Naive thymus-derived CD4-positive, alpha-beta T cell (primary cell): ENCODE data around the gene VSTM2A. TPM values are rescaled to one million over a fixed set of nuclear protein-coding genes. Genes with fewer than 3 reads are reported as not detected.

ENCODE experiments used
- ATAC-seq: fragments of 150-1000 bp; cut with Tn5 transposase; 2 replicates; pipeline ENCODE4 v1.10.0; 2021; ENCODE audit warnings: mild to moderate bottlenecking, moderate library complexity
- CTCF ChIA-PET: fragments of 350-600 bp; sonication (Branson Sonifier 250); formaldehyde crosslinking; loops from one replicate; lab custom pipeline; 2021; ENCODE audit warnings: antibody characterized with exemption; lab: Charles Lee
- POLR2A ChIA-PET: fragments of 350-600 bp; sonication (Branson Sonifier 250); formaldehyde crosslinking; loops from one replicate; lab custom pipeline; 2021; ENCODE audit warnings: antibody characterized with exemption, inconsistent platforms; lab: Charles Lee
- DNase-seq, 9 donors: peaks; one replicate each; pipeline versions ENCODE4 v3.0.0 to v3.0.0-alpha.2; 2020 to 2022; ENCODE audit warnings: mixed read lengths in 1 of 9
- H3K27ac ChIP-seq: one replicate; pipeline ENCODE4 v1.7.0; 2013; ENCODE audit warnings: mild to moderate bottlenecking, low read depth, low read length, moderate library complexity
- H3K27me3 ChIP-seq, 2 donors: one replicate each; pipeline ENCODE4 v1.7.0; 2013; ENCODE audit warnings: low read length in 2 of 2, mild to moderate bottlenecking in 2 of 2, moderate library complexity in 2 of 2; ENCODE audit not compliant: control insufficient read depth in 2 of 2, insufficient read depth in 2 of 2
- H3K36me3 ChIP-seq, 3 experiments: 1 replicate in 2 of 3; 2 replicates in 1 of 3; pipeline ENCODE4 v1.7.0; 2013; ENCODE audit warnings: low read length in 3 of 3, mild to moderate bottlenecking in 3 of 3, moderate library complexity in 1 of 3; ENCODE audit not compliant: insufficient read depth in 3 of 3, control insufficient read depth in 2 of 3
- H3K4me1 ChIP-seq, 2 donors: one replicate each; pipeline ENCODE4 v1.7.0; 2013; ENCODE audit warnings: low read length in 2 of 2, mild to moderate bottlenecking in 2 of 2, moderate library complexity in 1 of 2; ENCODE audit not compliant: control insufficient read depth in 2 of 2, insufficient read depth in 2 of 2
- H3K4me3 ChIP-seq: 2 replicates; pipeline ENCODE4 v1.7.0; 2013; ENCODE audit warnings: mild to moderate bottlenecking, low read length
- H3K9me3 ChIP-seq, 3 experiments: 1 replicate in 2 of 3; 2 replicates in 1 of 3; pipeline ENCODE4 v1.7.0; 2013; ENCODE audit warnings: low read length in 3 of 3; ENCODE audit not compliant: control insufficient read depth in 2 of 3
- H3K27ac Mint-ChIP-seq, 9 donors: one replicate each; pipeline ENCODE4 v1.8.0; 2020 to 2022; ENCODE audit warnings: mixed read lengths in 9 of 9, mild to moderate bottlenecking in 8 of 9, moderate library complexity in 5 of 9, inconsistent platforms in 2 of 9
- H3K27me3 Mint-ChIP-seq, 5 donors: one replicate each; pipeline ENCODE4 v1.8.0; 2021 to 2022; ENCODE audit warnings: mixed read lengths in 5 of 5, mild to moderate bottlenecking in 1 of 5
- H3K36me3 Mint-ChIP-seq, 5 donors: one replicate each; pipeline ENCODE4 v1.8.0; 2020 to 2022; ENCODE audit warnings: mixed read lengths in 5 of 5, mild to moderate bottlenecking in 3 of 5, inconsistent platforms in 1 of 5
- H3K4me1 Mint-ChIP-seq, 7 donors: one replicate each; pipeline ENCODE4 v1.8.0; 2020 to 2022; ENCODE audit warnings: mixed read lengths in 7 of 7, mild to moderate bottlenecking in 3 of 7, inconsistent platforms in 1 of 7
- H3K4me3 Mint-ChIP-seq, 10 donors: one replicate each; pipeline ENCODE4 v1.8.0; 2020 to 2022; ENCODE audit warnings: mild to moderate bottlenecking in 10 of 10, mixed read lengths in 10 of 10, moderate library complexity in 6 of 10, inconsistent platforms in 2 of 10
- H3K9me3 Mint-ChIP-seq, 11 donors: one replicate each; pipeline ENCODE4 v1.8.0; 2020 to 2022; ENCODE audit warnings: mixed read lengths in 11 of 11, mild to moderate bottlenecking in 4 of 11, inconsistent platforms in 1 of 11, moderate library complexity in 1 of 11
- intact Hi-C, 2 donors: fragments of 100-400 bp; cut with micrococcal nuclease; formaldehyde crosslinking; loops; one replicate each; pipeline ENCODE4 v1.15.1; 2023
- polyA plus RNA-seq, 2 donors: library from polyadenylated mRNA; unstranded; fragments of 300-500 nt; fragmentation: Illumina TruSeq; gene quantifications; one replicate each; pipeline ENCODE4 v1.2.3, GENCODE V29; 2021
- total RNA-seq, 6 experiments: library from RNA in 5 of 6; stranded (reverse) in 5 of 6; gene quantifications; 1 replicate in 5 of 6; 2 replicates in 1 of 6; pipeline ENCODE4 v1.2.3 and lab custom pipeline; 2021 to 2026

Gene VSTM2A
- total and polyA plus RNA-seq, 7 experiments from 2014 or later: not detected

DNA sequence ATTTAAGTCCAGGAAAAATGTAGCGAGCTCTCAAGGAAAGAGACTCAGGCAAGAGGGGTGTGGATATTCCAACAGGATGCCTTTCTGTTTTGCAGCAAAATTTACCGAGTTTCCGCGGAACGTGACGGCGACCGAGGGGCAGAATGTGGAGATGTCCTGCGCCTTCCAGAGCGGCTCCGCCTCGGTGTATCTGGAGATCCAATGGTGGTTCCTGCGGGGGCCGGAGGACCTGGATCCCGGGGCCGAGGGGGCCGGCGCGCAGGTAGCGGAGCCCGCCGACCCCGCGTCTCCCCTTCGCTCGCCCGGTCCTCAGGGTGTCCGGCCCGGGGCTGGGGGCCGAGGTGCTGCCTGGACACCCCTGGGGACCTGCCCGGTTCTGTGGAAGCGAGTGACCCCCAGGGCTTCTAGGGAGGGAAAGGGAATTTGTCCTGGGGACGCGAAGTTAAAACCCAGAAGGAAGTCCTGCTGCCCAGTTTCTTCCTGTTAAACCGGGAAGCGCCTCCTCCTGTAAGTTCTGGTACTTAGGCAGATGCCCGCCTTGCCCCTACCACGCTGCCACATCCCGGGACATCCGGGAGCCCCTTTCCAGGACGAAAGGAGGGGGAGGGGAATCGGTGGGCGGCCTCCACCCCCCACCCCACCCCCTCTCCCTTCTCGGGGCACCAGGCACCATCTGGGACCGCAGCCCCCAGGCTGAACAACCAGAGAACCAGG is 2.5 kb downstream of the VSTM2A start:
- Histone ChIP-seq H3K27me3 (peaks cover 0 to 5% of the 10 kb centered on the region in 2 donors), H3K4me1 (no peaks in the 10 kb centered on the region), H3K27ac (no peak overlapping the region), H3K4me3 (no peak overlapping the region), H3K36me3 (no peaks in the 10 kb centered on the region), H3K9me3 (no peaks in the 10 kb centered on the region)
- DNase-seq: no peak
- Mint-ChIP-seq H3K36me3 (peaks cover 0 to 18% (median 9%) of the 10 kb centered on the region in 5 donors), H3K27ac (no peak overlapping the region), H3K4me3 (no peak overlapping the region), H3K9me3 (peaks cover 0 to 35% (median 9%) of the 10 kb centered on the region in 11 donors), H3K27me3 (peaks cover 35 to 51% (median 43%) of the 10 kb centered on the region in 5 donors), H3K4me1 (peaks cover 0 to 8% (median 4%) of the 10 kb centered on the region in 7 donors)
- intact Hi-C loops: loop anchor here in 1 of 2 donors (5.0 kb wide), 1 partner anchor 672 kb away; no protein-coding TSS in a partner anchor
- ChIA-PET POLR2A (no interaction called here), CTCF (no interaction called here)
- no peak for ATAC-seq

DNA sequence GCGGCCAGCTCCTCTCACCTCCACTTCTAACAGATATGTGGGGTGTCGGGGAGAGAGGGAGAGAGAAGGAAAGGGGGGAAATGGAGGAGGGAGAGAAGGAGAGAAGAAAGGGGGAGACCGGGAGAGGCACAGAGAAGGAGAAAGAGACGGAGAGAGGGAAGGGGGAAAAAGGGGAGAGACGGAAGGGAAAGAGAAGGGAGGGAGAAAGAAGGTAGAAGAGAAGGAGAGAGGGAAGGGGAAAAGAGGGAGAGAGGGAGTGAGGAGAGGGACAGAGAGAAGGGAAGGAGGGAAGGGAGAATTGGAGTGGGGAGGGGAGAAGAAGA is 3.0 kb downstream of the VSTM2A start:
- H3K27me3 ChIP-seq: peaks cover 0 to 5% of the 10 kb centered on the region in 2 donors
- Mint-ChIP-seq H3K36me3 (peaks cover 0 to 18% (median 9%) of the 10 kb centered on the region in 5 donors), H3K4me3 (no peak overlapping the region), H3K27me3 (peaks cover 35 to 51% (median 41%) of the 10 kb centered on the region in 5 donors), H3K27ac (no peak overlapping the region), H3K4me1 (peaks cover 0 to 8% (median 4%) of the 10 kb centered on the region in 7 donors), H3K9me3 (peaks cover 0 to 35% (median 9%) of the 10 kb centered on the region in 11 donors)
- ChIA-PET POLR2A (no interaction called here), CTCF (no interaction called here)
- H3K9me3 ChIP-seq: no peaks in the 10 kb centered on the region
- no peaks in the 10 kb centered on the region for H3K36me3 ChIP-seq
- intact Hi-C loops: loop anchor here in 1 of 2 donors (5.0 kb wide), 1 partner anchor 673 kb away; no protein-coding TSS in a partner anchor
- DNase-seq (no peak), ATAC-seq (no peak)
- H3K4me1 ChIP-seq: no peaks in the 10 kb centered on the region
- H3K4me3 ChIP-seq: no peak overlapping the region
- no peak overlapping the region for H3K27ac ChIP-seq

DNA sequence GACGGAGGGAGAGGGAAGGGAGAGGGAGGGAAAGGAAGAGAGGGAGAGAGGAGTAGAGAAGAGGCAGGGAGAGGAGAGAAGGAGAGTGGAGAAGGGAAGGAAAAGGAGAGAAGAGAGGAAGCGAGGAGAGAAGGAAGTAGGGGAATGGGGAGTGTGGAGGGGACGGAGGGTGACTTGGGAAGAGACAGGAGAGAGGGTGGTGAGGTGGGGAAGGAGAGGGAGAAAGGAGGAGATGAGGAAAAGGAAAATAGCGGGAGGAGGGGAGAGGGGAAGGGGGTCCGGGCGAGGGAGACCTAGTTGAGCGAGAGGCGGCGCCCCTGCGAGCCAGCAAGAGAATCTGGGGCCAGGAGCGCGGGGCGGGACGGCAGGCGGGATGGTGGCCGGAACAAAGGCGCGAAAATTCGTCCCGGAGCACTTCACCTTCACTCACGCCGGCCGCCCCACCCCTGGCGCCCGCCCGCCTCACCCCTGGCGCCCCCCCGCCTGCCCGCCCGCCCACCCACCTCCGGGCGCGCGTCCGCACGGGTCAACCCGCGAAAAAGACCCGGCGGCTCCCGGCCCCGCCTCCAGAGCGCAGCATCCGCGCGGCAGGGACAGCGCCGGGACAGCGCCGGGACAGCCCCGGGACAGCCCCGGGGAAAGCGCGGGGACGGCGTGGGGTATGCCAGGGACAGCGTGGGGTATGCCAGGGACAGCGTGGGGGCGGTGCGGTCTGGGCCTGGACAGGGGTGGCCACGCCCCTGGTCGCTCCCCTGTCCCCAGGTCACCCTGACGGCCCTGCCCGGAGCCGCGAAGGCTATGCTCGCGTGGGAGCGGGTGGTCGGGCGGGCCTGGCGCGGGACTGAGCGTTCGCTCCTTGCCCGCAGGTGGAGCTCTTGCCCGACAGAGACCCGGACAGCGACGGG is 4.2 kb downstream of the VSTM2A start:
- Histone ChIP-seq H3K4me3 (no peak overlapping the region), H3K9me3 (no peaks in the 10 kb centered on the region), H3K27me3 (peaks cover 0 to 5% of the 10 kb centered on the region in 2 donors), H3K36me3 (no peaks in the 10 kb centered on the region), H3K27ac (no peak overlapping the region), H3K4me1 (no peaks in the 10 kb centered on the region)
- peaks cover 32 to 48% (median 34%) of the 10 kb centered on the region in 5 donors for H3K27me3 Mint-ChIP-seq
- no peak overlapping the region for H3K4me3 Mint-ChIP-seq
- DNase-seq (no peak), ATAC-seq (no peak)
- intact Hi-C loops: loop anchor here in 1 of 2 donors (5.0 kb wide), 1 partner anchor 674 kb away; no protein-coding TSS in a partner anchor
- H3K9me3 Mint-ChIP-seq: peaks cover 0 to 33% (median 9%) of the 10 kb centered on the region in 11 donors
- peaks cover 0 to 7% (median 4%) of the 10 kb centered on the region in 7 donors for H3K4me1 Mint-ChIP-seq
- H3K36me3 Mint-ChIP-seq: peaks cover 0 to 16% (median 9%) of the 10 kb centered on the region in 5 donors
- ChIA-PET POLR2A (no interaction called here), CTCF (no interaction called here)
- no peak overlapping the region for H3K27ac Mint-ChIP-seq

DNA sequence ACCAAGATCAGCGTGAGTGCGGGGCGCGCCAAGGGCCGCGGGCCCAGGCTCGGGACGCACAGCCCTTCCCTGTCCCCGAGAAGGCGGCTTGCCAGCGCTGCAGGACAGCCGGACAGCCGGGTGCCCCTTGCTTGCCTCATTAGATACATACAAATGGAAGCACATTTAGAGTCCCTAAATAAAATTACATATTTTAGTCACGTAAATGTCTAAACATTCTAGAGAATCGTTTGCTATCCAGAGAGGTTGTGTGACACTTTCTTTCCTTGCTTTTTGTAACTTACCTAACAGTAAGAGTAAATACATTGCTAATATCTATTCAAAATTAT is 4.8 kb downstream of the VSTM2A start:
- H3K27ac Mint-ChIP-seq: no peak overlapping the region
- ChIA-PET CTCF (no interaction called here), POLR2A (no interaction called here)
- intact Hi-C loops: loop anchor here in 1 of 2 donors (5.0 kb wide), 1 partner anchor 675 kb away; no protein-coding TSS in a partner anchor
- ATAC-seq (no peak), DNase-seq (no peak)
- no peak overlapping the region for H3K4me3 Mint-ChIP-seq
- no peak overlapping the region for H3K27ac ChIP-seq
- H3K4me3 ChIP-seq: no peak overlapping the region
- H3K27me3 ChIP-seq: no peaks in the 10 kb centered on the region
- H3K4me1 ChIP-seq: no peaks in the 10 kb centered on the region
- no peaks in the 10 kb centered on the region for H3K36me3 ChIP-seq
- H3K4me1 Mint-ChIP-seq: peaks cover 0 to 6% (median 0%) of the 10 kb centered on the region in 7 donors
- H3K9me3 ChIP-seq: no peaks in the 10 kb centered on the region
- H3K36me3 Mint-ChIP-seq: peaks cover 0 to 15% (median 9%) of the 10 kb centered on the region in 5 donors
- H3K9me3 Mint-ChIP-seq: peaks cover 0 to 28% (median 9%) of the 10 kb centered on the region in 11 donors
- H3K27me3 Mint-ChIP-seq: peaks cover 27 to 42% (median 28%) of the 10 kb centered on the region in 5 donors

DNA sequence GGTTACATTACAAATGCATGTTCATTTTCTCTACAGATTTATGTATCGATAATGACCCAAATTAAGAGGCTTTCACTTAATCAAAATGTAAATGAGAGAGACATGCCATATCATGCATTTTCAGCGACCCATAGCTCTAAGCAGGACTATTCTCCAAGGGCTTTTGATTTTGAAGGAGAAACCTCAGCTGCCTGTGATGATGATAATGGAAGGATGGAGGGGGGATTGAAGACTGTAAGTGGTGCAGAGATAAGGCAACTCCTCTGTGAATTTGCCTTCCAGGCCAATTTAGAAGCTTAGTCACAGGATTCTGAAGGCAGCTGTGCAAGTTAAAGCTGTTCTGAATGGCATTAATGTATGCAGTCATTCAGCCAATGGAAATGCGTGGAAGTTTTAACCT is 8.3 kb downstream of the VSTM2A start:
- Histone ChIP-seq H3K9me3 (no peaks in the 10 kb centered on the region), H3K27me3 (no peaks in the 10 kb centered on the region), H3K27ac (no peak overlapping the region), H3K4me1 (no peaks in the 10 kb centered on the region), H3K36me3 (no peaks in the 10 kb centered on the region), H3K4me3 (no peak overlapping the region)
- peaks cover 0 to 4% (median 0%) of the 10 kb centered on the region in 7 donors for H3K4me1 Mint-ChIP-seq
- no peaks in the 10 kb centered on the region for H3K36me3 Mint-ChIP-seq
- no peak overlapping the region for H3K27ac Mint-ChIP-seq
- CTCF ChIA-PET: no interaction called here
- no peak for ATAC-seq
- intact Hi-C loops: no loop called here
- DNase-seq: no peak
- H3K4me3 Mint-ChIP-seq: no peak overlapping the region
- peaks cover 0 to 17% (median 4%) of the 10 kb centered on the region in 11 donors for H3K9me3 Mint-ChIP-seq
- POLR2A ChIA-PET: no interaction called here
- peaks cover 5 to 16% (median 6%) of the 10 kb centered on the region in 5 donors for H3K27me3 Mint-ChIP-seq

DNA sequence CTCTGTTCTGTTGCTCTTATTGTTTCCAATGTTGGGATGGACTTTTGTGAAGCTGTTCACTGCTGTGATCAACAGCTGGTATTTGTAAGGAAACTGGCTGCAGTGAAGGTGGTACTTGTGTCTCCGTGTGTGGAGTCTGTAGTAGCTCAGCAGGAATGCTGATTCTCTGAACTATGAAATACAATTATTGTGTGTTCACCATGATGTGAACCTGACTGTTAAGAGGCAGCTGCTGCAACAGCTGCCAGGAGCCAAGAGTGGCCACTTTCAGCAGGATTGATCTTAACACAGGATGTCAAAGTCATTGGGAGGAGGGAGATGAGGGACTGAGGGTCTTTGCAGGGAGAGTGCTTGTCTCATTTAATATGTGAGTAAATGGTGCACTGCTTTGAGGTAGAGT is 13.9 kb downstream of the VSTM2A start:
- no peak overlapping the region for H3K4me3 ChIP-seq
- Mint-ChIP-seq H3K27me3 (no peaks in the 10 kb centered on the region), H3K4me1 (no peaks in the 10 kb centered on the region), H3K36me3 (no peaks in the 10 kb centered on the region), H3K27ac (no peak overlapping the region), H3K4me3 (no peak overlapping the region), H3K9me3 (peaks cover 0 to 17% (median 3%) of the 10 kb centered on the region in 11 donors)
- H3K27ac ChIP-seq: no peak overlapping the region
- ATAC-seq (no peak), DNase-seq (no peak)
- H3K27me3 ChIP-seq: peaks cover 0 to 3% of the 10 kb centered on the region in 2 donors
- H3K4me1 ChIP-seq: no peaks in the 10 kb centered on the region
- H3K36me3 ChIP-seq: no peaks in the 10 kb centered on the region
- intact Hi-C loops: no loop called here
- no peaks in the 10 kb centered on the region for H3K9me3 ChIP-seq
- ChIA-PET CTCF (no interaction called here), POLR2A (no interaction called here)
